GM21360 (cell line): ENCODE data around the gene DTNB.
A peak's percentile ranks its signal among the peaks of the same experiment; 100 is the strongest.

Experiments used
- ATAC-seq: cut with Tn5 transposase; IDR thresholded peaks from one replicate; pipeline ENCODE4 v1.9.1; 2021; ENCODE audit warnings: mild to moderate bottlenecking, moderate library complexity; ENCODE audit not compliant: unreplicated experiment

Gene DTNB

DNA sequence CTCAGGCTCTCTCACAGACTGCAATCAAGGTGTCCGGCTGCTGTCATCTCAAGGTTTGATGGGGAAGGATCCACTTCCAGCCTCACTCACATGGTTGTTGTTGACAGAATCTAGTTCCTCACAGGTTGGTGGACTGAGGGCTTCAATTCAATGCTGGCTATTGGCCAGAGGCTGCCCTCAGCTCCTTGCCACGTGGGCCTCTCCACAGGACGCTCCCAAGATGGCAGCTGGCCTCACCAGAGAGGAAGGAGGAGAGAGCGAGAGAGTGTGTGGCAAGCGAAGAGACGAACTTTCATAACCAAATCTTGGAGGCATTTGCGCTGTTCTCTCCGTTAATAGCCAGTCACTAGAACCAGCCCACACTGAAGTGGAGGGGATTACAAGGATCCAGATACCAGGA lies 318.1 kb downstream of the DTNB start:
- ATAC-seq, result no peak

DNA sequence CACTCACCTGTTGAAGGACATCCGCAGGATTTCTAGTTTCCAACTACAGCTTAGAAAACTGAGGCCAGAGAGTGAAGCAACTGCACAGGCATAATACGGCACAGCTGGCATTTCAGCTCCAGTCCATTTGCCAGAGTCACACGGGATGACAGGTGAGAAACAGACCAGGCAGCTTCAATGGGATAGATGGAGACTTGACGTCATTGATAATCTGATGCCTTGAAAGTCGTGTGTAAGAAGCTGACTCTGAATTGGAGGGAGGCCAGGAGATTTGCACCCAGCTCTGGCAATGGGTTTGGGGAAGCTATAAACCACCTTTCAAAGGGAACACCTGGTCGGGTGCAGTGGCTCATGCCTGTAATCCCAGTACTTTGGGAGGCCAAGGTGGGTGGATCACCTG lies 319.3 kb downstream of the DTNB start:
- ATAC-seq, result no peak

DNA sequence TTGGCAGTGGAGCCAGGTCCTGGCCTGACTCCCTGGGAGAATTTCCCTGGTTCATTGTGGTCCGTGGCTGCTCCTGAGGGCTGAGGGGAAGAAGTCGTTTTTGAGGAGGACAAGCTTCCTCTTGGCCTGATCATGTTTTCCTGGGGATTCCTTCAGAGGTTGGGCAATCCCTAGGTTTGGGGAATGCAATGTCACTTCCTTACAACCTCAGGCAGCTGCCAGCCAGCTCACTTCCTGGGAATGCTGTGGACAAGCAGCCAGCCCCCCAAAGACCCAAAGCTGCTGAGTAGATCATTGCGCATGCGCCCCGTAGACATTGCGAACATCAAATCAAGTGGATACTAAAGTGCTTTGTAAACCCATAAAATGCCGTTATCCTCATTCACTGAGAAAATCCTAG lies 324.0 kb downstream of the DTNB start:
- no peak for ATAC-seq

DNA sequence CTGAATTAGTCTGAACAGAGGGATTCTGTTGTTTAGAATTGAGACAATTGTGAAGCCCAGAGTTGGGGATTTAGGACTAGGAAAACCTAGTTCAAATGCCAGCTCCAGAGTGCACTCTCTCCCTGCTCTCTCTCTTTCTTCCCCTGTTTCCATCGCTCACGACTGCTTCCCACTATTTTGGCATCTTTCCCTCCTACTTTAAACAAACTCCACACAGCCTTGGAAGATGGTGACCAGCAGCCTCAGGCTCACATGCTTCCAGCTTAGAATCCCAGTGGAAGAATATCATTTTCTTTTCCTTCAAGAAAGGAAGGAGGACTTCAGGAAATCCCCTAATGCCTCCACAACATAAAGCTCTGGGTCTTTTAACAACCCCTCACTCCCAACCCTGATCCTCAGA lies 325.5 kb downstream of the DTNB start:
- ATAC-seq, result no peak

DNA sequence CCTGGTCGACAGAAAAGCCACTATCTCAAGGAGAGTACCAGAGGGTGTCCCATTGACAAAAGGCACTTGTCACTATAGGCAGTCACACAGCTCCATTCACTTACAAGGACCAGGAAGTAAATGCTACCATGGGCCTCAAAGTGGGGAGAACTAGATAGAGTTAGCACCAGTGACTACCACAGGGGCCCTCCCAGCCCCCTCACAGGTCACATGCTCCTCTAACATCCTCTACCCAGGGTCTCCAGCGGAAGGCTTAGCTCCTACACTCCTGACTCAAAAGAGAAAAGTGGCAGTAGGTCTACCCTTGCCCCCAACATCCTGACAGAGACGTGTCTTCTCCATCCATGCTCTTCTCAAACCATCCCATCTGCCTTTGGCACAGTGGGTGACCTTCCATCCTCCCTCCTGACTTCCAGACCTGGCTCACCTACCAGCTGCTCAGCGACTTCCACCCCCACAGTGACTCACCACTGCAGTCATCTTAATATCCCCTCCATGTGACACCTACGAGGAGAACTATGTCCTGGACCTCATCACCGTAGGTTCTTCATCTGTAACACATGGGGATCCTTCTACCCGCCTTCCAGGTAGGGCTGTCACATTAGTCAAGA lies 326.1 kb downstream of the DTNB start:
- no peak for ATAC-seq

DNA sequence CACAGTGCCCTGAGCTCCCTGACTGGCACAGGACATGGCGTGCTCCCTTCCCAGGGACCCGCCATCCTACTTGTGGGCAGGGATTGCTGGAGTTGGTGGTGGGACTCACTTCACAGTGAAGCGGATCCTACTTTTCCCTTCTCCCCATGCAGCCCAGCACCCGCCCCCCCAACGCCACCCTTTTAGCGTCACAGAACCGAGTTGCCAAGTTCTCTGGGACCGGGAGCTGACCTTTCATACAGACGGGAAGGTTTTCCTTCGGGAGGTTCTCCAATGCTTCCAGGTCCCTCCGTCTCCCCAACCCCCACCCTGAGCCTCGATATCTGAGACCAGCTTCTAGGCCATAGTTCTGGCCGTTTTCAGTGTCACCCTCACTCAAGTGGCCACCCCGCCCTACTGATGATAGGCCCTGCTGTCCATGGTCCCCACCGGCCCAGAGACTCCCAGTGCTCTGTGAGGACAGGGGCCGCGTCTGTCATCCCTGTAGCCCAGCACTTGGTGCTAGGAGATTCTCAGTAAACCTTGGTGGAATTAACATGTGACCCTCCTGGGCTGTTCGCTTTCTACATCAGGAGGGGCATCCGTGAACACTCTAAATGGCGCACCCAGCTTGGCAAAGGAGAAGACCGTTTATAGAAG lies 330.1 kb downstream of the DTNB start:
- no peak for ATAC-seq

DNA sequence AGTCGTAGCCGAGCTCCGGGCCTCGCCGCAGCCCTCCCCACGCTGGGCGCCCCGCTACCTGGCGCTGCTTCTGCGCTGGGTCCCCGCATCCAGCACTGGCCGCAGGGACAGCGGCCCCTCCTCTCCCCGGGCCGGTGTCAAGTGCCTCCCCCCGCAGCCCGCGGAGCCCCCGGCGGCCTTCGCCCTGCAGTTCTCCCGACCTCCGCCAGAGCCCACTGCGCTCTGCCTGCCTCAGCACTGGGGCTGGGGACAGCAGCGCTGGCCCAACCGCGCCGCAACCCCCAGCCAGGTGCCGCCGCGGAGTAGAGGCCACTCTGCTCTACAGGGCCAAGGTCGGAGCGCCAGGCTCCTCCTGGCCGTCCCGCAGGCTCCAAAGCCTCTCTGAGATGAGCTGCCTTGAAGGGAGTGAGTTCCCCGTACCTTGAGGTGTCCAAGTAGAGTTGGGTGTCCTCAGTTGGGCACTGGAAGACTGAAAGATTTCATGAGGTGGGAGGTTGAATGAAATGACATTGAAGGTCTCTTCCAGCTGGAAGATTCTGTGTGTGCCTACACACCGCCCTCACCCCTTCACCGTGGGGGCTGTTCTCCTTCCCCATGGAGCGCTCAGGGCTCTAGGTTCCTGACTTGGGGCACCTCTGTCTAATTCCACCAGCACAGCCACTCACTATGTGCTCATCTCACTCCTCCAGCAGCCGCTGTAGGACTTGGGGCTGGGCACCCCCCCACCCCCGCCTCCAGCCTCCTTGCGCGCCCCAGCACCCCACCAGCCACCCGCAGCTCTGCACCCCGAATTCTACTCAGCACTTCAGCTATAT lies 330.8 kb downstream of the DTNB start:
- ATAC-seq, result peak; percentile 66

DNA sequence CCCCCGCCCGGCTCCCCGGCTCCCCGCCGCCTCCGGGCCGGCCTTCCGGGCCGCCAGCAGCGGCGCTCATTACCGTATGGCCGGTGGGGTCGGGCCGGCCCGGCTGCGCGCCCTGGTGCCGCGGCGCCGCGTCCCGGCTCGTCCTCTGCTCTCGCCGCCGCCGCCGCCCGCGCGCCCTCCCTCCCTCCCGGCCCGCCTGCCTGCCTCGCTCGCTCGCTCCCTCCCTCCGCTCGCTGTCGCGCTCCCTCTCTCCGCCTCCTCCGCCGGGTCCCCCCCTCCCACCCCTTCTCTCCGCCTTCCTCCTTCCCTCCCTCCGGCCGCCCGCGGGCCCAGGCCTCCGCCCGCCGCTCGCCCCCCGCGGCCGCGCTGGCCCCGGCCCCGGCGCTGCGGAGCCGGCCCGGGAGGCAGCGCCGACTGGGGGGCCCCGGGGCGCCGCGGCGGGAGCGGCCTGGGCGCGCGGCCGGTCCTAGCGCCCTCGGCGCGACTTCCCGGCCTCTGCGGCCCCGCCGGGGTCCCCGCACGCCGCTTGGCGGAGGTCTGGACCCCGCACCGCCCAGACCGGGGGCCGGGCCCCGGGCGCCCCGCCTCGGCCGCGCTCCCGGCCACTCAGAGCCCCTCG lies 331.5 kb downstream of the DTNB start, which contains the start of gene DNMT3A:
Gene DNMT3A, minus strand, starts transcription at position 173 of the 619 bp plus-strand sequence. CDS start 27,941 bp downstream, outside the sequence.
- ATAC-seq, result peak; percentile 34

DNA sequence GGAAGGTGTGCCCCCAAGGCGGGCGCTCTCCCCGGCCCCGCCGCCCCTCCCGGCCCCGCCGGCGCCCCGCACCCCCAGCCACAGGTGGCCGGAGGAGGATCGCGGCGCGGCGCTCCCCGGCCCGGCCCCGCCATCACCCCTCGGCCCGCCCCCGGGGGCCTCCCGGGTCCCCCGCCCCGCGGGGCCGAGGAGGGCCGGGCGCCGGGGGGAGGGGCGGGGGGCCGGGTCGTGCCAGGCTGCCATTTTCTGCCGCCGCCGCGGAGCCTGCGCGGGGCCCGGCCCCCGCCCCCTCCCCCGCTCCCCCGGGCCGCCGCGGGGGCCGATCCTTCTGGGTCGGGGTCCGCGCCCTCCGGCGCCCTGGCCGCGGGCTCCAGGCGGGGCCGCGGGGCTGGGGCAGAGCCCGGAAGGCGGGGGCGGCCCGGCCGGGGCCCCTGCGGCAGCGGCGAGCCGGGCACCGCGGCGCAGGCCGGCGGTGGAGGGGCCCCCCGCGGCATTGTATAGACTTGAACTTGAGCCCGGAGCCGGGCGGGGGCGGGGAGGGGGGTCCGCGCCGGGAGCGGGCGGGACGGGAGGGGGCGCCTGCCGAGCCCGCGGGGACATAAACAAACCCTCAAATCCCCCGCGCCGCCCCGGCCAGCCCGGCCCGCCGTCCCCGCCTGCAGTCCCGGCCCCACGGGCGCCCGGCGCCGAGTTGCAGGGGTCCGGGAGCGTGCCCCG lies 332.2 kb downstream of the DTNB start:
- peak; percentile 20 for ATAC-seq

DNA sequence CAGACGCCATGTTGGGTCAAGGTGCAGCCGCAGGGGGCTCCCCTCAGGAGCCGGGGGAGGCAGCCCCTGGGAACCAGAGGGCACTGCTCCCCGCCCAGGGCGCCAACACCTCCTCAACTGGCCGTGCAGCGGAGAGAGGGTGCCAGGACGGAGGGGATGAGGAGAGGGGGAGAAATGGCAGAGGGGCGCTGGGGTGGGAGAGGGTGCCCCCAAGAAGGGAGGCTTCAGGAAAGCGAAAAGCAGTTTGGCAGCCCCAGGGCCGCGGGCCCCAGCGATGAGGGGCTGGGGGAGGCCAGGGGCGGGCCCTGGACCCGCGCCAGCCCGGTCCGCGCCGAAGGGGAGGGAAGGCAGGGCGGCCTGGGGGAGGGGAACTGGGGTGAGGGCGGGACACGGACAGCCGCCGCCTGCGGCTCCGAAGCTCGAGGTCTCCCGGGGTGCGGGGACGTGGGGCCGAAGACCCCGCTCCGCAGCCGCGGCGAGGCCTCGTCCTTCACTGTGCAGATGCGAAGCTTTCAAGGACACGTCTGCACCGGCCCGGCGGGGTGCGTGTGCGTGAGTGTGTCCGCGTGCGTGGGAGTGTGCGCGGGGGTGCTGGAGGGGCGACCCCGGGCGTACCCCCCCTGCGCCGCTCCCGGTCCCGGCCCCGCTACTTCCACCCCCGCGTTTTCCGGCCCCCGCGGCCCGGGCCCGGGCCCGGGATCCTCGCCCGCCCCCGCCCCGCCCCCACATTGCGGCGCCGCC lies 333.0 kb downstream of the DTNB start:
- ATAC-seq, result no peak

DNA sequence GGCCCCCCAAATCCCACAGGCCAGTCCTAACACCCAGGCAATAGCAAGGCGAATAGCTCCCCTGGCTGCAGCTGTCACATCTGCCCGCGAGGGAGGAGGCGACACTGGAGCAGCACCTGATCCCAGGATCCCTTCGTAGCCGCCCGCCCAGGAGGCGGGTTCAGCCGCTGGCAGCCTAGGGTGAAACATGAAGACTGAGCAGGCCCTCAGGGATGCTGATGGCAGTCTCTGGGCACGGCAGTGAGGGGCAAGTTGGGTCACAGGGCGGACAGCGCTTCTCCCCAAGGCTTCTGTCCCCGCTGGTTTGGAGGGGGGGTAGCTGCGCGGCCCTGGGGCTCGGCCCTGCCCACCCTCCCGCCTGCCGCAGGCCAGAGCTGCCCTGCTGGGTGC lies 333.6 kb downstream of the DTNB start:
- ATAC-seq, result no peak

DNA sequence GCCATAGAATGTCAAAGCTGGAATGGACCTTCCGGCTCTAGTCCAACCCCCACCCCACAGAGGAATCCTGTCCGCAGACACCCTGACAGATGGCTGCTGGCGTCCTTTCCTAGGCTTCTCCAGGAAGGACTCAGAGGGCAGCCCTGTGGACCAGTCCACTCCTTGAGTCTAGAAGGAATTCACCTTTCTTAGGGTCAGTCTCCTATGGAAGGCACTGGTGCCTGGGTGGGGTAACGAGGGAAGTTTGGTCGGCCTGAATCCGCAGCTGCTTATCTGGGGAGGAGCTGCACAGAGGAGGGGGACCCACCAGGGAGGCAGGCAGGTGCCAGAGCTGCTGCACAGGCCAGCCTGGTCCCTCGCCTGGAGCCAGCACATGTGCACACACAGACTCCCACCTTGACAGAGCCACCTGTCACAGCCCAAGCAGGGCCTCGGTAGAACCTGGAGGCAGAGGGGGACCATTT lies 334.1 kb downstream of the DTNB start:
- ATAC-seq, result no peak

DNA sequence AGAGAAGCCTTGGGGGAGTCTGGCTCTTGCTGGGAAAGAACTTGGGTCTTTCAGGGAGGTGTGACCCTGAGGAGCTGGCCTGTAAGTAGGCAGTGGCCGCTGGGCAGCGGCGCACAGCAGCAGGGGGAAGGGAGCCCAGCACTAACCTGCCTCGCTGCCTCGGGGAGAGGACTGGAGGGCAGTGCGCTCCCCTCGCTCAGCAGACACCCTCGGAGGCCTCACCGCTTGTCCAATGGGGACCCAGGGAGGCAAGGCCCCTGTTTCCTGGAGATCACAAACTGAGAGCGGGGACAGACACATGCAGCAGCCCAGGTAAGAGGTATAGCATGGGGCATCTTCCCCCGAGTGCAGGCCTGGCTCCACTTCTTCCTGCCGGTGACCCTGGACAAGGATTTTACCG lies 335.0 kb downstream of the DTNB start:
- no peak for ATAC-seq

DNA sequence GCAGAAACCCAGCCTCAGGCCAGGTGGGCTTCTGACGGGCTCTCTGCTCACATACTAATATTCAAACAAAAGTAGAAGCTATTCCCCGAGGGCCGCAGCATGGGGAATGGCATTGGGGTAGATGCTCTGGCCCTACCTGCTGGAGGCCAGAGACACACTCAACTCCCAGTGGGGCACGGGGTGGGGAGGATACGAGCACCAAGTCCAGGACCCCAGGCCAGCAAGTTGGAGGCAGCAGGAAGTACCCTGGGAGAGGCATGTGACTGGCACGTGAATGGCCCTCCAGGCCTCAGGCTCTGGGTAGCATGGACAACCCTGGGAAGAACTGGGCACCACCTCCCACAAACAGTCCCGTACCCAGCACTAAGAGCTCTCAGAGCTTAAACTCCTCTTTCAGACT lies 335.5 kb downstream of the DTNB start:
- no peak for ATAC-seq

DNA sequence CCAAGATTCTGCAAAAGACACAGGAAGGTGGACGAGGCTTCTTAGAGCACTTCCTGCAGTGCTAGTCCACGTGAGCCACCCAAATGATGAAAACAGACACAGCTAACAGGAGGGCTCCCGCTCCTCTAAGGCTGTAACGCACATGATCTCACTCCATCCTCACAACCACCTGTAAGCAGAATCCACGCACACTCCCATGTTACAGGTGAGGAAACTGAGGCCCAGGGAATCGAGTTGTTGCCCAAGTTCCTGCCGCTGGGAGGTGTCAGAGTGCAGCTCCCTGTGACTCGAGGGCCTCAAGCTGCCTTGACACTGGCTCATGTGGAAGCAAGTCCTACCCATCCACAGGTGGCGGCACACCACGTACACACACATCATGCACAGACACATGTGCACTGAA lies 336.1 kb downstream of the DTNB start:
- no peak for ATAC-seq

DNA sequence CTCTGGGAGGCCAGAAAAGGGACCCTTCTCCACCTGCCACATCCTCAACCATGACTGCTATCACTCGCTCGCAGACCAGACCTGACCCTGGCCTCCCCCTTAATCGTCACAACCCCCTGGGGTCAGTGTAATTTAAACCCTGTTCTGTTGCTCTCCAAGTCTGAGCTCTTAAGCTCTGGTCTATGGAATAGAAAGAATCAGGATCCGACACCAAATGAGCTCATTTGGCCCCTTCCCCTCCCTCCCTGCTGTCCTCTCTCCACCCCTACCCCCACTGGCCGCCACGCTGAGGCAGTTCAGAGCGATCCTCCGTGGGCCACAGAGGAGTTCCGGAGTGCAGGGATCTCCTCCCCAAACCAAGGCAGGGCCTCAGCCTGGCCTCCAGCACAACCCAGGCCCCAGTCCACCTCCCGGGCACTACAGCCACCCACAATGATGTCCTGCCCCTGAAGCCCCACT lies 337.0 kb downstream of the DTNB start:
- no peak for ATAC-seq

DNA sequence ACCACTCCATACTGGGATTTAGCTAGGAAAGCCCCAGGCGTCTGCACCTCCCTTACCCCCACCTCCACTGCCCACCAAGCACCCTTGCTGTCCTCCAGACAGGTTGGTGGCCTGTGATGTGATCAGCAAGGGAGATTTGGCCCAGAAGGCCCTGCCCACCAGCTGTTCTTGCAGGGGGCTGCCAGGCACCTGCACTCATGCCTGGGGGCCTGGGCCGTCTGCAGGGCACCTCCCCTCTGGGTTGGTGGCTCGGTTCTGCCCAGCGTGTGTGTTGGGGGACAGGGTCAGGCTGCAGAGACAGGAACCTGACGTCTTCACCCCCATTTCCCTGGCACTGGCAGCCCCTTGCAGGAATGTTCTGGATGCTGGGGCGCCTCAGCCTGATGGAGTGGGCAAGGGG lies 337.4 kb downstream of the DTNB start:
- no peak for ATAC-seq

DNA sequence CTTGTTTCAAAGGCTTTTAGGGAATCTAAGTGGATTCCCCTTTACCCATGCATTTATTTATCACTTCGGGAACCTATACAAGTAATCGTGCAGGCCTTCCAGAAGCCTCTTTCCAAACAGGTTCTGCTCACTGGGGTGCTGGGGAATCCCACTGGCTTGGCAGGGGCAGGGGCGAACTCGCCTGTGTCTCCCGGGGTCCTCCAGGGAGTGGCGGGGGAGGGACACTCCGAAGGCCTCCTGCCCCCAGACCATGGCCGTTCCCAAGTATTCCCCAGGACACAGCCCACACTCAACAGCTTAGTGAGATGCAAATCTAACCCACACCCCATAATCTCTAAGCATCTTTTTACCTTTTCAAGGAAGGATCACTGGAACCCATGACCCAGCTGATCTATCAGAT lies 338.2 kb downstream of the DTNB start:
- ATAC-seq, result no peak

DNA sequence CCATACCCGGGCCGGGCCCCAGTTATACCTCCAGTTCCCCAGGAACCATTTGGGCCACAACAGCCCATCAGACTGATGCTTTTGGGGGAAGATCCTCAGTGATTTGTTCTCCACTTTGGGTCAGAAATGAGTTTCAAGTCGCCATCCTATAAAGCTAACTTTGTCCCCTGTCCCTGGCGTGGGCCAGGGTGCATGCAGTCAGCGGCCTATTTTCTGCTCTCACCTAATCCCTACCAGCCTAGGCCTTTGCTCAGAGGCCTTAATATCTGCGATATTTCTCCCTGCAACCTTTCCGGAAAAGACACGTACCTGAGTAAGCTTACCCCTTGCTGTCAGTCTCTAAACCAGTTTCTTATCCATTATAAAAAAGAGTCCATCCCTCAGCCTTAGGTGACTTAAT lies 338.9 kb downstream of the DTNB start:
- ATAC-seq, result no peak

DNA sequence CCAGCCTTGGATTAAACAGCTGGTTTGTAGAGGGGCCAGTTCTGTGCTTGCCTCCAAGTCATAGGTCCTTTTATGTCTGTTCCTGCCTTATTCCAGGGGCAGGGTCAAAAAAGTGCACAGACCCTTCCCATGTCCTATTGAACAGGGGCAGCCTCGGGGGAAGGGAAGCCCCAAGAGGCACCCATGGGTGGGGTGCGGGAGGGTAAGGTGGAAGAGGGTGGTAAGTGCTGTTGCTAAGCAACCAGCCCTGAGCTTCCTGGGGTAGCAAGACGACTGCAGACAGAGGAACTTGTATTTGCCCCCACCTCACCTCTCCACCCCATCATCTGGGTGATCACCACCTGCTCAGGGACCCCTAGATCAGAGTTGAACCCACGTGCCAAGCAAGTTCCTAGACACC lies 339.4 kb downstream of the DTNB start:
- no peak for ATAC-seq
